GM19324 (cell line): Measurements from ENCODE around the gene ARF5.

ENCODE experiments used
- ATAC-seq: cut with Tn5 transposase; IDR thresholded peaks from one replicate; pipeline ENCODE4 v1.9.1; 2021; ENCODE audit warnings: mild to moderate bottlenecking, moderate library complexity; ENCODE audit not compliant: unreplicated experiment, low FRiP score

The ARF5 gene

GRCh38 chr7:127632276-127632910, 44.2 kb downstream of the ARF5 start:
- no peak for ATAC-seq

GRCh38 chr7:127635659-127636285, 47.6 kb downstream of the ARF5 start:
- ATAC-seq = no peak

DNA sequence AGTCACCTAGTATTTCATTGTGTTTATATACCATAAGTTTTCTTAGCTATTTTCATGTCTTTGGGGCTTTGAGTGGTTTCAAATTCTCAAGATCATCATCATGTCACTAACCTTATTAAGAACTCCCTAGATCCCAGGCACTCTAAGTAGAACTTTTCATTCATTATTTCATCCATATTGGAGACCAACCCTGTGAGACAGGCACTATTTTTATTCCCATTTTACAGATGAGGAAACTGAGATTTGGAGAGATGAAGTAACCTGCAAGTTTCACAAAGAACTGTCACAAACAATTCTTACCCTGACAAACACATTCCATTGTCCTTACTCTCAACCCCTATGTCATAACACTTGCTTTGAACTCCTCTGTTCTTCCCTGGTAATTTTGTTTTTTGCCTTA, 50.0 kb downstream of the ARF5 start:
- no peak for ATAC-seq
